ENCODE results near the gene ETV5.
"Not testable (repeated sequence)": the region's sequence is repeated elsewhere in the genome, so short reads cannot be mapped to it uniquely, and the experiment has no call there.

ETV5 gene

DNA sequence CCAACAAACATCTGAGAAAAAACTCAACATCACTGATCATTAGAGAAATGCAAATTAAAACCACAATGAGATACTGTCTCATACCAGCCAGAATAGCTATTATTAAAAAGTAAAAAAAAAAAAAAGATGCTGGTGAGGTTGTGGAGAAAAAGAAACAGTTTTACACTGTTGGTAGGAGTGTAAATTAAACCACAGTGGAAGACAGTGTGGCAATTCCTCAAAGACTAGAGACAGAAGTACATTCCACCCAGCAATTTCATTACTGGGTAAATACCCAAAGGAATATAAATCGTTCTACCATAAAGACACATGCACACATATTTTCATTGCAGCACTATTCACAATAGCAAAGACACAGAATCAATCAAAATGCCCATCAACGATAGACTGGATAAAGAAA is 89.6 kb downstream of the ETV5 start:
- DNase-seq: not testable (repeated sequence)

GRCh38 chr3:186014866-186015265 is 94.0 kb downstream of the ETV5 start:
- no peak for DNase-seq

GRCh38 chr3:186013312-186013711 is 95.6 kb downstream of the ETV5 start:
- DNase-seq: no peak

GRCh38 chr3:186012137-186012536 is 96.8 kb downstream of the ETV5 start:
- no peak for DNase-seq

DNA sequence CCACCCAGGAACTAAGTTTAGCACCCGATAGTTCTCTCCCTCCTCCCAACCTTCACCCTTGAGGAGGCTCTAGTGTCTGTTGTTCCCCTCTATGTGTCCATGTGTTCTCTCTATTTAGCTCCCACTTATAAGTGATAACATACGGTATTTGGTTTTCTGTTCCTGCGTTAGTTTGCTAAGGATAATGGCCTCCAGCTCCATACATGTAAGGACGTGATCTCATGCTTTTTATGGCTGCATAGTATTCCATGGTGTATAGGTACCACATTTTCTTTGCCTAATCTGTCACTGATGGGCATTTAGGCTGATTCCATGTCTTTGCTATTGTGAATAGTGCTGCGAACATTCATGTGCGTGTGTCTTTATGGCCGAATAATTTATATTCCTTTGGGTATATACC is 104.2 kb downstream of the ETV5 start:
- DNase-seq: no peak

DNA sequence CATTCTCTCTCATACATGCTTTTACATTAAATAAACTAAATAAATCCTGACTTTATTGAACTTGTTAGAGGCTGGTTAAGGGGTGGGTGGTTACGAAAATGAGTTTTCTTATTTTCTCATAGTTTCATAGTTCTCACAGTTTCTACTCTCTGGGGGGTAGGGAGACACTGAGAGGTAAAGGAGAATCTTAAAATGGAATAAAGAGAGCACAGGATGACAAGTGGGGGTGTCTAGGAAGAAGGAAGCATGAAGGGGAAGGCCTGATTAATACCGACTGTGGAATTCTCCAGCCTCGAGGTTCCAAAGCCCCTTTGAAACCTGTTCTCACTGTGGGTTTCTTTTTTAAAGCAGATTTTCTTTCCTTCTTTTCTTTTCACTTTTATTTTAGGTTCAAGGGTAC is 104.7 kb downstream of the ETV5 start:
- no peak for DNase-seq

GRCh38 chr3:186003610-186004009 is 105.3 kb downstream of the ETV5 start:
- DNase-seq: no peak

- DNase-seq: no peak
These were observed 105.9 kb downstream of the ETV5 start for GRCh38 chr3:186002884-186003472.

DNA sequence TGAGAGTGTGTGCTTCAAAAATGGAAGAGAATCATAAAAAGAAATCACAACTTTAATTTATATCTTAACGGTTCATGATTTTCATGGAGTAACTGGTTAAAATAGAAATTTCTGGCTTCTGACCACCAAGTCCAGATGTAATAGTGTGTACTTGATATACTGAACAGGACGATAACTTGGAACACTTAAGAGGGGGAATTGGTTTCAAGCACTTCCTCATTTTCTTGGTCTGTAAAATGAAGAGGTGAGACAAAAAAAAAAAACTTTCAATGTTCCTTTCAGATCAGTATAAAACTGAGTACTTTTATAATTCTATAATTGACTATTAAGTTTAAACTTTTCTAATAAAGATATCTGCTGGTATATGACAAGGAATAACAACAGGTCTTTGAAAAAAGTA is 107.0 kb downstream of the ETV5 start:
- no peak for DNase-seq

DNA sequence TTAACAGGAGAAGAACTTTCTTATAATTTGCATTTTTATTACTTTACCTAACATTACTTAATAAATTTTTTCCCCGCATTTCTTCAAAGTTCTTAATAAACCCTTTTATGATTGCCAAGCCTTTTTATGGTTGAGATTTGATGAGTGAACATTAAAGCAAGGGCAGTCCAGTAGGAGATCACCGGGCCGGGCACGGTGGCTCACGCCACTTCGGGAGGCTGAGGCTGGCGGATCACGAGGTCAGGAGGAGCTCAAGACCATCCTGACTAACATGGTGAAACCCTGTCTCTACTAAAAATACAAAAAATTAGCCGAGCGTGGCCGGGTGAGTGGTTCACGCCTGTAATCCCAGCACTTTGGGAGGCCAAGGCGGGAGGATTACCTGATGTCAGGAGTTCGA is 109.7 kb downstream of the ETV5 start:
- DNase-seq: no peak

DNA sequence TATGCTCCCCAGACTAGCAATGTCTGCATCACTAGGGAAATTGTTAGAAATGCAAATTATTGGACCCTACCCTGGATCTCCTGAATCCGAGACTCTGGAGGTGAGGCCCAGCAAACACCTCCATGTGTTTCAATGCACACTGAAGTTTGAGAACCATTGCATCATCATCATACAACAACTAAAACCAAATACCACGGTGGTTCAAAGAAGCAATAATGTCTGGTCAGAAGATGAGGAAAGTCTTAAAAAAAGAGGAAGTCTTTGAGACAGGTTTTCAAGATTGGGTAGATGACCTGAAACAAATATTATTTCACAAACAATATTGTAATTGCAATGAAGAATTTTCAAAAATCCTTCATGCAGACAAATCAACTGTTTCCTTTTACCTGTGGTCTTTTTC is 110.8 kb downstream of the ETV5 start:
- no peak for DNase-seq

DNA sequence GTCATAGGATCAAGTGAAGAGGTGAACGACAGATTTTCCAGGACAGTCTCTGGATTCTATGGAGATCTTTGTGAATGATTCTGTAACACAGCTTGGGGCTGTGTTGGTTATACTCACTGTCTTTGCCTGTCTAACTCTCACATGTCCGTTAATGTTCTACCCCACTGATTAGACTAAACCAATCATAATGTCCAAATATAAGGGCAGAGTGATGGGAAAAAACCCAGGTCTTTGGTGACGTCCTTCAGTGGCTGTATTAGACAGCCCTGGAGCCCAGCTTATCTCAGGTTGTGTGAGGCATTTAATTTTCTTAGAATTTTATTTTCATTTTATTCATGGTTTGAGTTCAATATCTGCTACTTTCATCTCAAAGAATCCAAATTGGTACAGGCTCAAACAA is 111.8 kb downstream of the ETV5 start:
- no peak for DNase-seq

All from cortex of kidney (tissue), 1 donor.